ENCODE results near the gene RIMBP2.

RIMBP2 gene

DNA sequence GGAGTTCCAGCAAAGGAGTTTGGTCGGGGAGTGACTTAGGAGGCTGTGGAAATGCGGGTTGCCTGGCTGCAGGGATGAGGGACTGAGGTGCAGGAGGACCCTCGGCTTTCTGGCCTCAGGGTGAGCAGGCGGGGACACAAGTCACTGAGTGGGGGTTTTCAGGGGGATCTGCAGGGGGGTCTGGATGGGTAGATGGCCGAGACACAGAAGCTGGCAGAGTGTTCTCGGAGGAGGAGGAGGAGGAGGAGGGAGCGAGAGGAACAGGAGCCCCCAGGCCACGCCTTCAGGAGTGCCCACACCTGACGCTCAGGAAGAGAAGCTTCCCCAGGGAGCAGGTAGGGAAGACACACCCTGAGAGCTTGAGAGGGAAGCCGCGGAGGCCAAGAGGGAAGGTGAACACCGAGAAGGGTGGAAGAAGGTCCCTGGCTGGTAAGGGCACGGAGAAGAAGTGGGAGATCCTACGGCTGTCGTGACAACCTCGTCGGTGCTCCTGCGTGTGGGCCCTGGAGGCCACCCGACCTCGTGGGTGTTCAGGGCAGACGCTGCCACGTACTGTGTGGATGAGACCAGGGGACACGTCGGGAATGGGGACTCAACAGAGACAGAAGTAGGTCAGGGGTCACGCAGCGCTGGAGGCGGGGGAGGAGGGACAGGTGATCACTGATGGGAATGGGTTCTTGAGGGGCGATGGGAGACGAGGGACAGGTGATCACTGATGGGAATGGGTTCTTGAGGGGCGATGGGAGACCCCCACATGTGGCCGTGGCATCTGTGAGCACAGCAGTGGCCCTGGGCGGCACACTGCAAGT is 269.0 kb downstream of the RIMBP2 start:
- TF ChIP-seq POLR2AphosphoS5 (IDR thresholded peaks at IDR 0.05; ENCODE audit: low read depth, low read length) (no peak), FOXP2 (optimal IDR thresholded peaks at IDR 0.05; ENCODE audit: borderline replicate concordance, extremely low read depth, extremely low read length, insufficient read depth) (no peak), TAF1 (IDR thresholded peaks at IDR 0.05; ENCODE audit: borderline replicate concordance, insufficient read depth, low read length) (no peak), SIN3A (IDR thresholded peaks at IDR 0.05; ENCODE audit: borderline replicate concordance, insufficient read depth, low read length) (no peak)
- TF ChIP-seq, protein P1, sequence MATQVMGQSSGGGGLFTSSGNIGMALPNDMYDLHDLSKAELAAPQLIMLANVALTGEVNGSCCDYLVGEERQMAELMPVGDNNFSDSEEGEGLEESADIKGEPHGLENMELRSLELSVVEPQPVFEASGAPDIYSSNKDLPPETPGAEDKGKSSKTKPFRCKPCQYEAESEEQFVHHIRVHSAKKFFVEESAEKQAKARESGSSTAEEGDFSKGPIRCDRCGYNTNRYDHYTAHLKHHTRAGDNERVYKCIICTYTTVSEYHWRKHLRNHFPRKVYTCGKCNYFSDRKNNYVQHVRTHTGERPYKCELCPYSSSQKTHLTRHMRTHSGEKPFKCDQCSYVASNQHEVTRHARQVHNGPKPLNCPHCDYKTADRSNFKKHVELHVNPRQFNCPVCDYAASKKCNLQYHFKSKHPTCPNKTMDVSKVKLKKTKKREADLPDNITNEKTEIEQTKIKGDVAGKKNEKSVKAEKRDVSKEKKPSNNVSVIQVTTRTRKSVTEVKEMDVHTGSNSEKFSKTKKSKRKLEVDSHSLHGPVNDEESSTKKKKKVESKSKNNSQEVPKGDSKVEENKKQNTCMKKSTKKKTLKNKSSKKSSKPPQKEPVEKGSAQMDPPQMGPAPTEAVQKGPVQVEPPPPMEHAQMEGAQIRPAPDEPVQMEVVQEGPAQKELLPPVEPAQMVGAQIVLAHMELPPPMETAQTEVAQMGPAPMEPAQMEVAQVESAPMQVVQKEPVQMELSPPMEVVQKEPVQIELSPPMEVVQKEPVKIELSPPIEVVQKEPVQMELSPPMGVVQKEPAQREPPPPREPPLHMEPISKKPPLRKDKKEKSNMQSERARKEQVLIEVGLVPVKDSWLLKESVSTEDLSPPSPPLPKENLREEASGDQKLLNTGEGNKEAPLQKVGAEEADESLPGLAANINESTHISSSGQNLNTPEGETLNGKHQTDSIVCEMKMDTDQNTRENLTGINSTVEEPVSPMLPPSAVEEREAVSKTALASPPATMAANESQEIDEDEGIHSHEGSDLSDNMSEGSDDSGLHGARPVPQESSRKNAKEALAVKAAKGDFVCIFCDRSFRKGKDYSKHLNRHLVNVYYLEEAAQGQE (IDR thresholded peaks at IDR 0.05; ENCODE audit: insufficient read depth in 1 of 2, low read depth in 2 of 2, low read length in 2 of 2): no peak

DNA sequence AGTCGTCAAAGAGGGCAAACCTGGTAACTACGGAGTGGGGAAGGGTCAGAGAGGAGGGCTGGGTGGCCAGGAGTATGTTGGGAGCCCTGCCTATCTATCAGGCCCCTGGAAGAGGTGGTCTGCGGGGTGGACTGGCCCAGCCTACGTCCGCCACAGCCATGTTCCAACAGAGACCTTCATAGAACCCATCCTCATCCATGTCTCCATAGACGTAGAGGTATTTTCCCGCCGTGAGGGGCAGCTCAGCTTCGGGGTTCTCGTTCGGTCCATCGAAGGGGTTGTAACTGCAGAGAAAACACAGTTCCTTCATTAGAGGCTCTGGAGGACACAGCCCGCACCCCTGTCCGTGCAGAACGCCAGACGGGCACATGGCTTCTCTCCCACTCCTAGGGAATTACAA is 271.1 kb downstream of the RIMBP2 start:
- TF ChIP-seq, protein P1 (IDR thresholded peaks at IDR 0.05; ENCODE audit: insufficient read depth in 1 of 2, low read depth in 2 of 2, low read length in 2 of 2): no peak
- TF ChIP-seq FOXP2 (optimal IDR thresholded peaks at IDR 0.05; ENCODE audit: borderline replicate concordance, extremely low read depth, extremely low read length, insufficient read depth) (no peak), SIN3A (IDR thresholded peaks at IDR 0.05; ENCODE audit: borderline replicate concordance, insufficient read depth, low read length) (no peak), TAF1 (IDR thresholded peaks at IDR 0.05; ENCODE audit: borderline replicate concordance, insufficient read depth, low read length) (no peak), POLR2AphosphoS5 (IDR thresholded peaks at IDR 0.05; ENCODE audit: low read depth, low read length) (no peak)

DNA sequence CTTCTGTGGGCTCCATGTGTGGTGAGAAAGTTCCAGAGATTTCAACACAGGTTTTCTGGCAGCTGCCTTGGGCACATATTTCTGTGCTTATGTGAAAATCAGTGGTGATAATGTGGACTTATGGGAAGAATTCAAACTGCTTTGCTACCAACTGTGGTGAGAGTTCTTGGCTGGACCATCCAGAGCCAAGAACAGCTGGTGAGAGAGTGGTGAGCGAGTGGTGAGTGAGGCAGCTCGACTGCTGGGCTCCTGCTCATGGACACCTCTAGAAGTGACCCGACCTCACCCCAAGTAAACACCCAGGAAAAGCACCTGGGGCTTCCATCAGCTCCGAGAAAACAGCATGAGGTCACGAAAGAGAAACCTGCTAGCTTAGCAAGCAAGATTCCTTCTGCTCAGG is 272.0 kb downstream of the RIMBP2 start:
- TF ChIP-seq TAF1 (IDR thresholded peaks at IDR 0.05; ENCODE audit: borderline replicate concordance, insufficient read depth, low read length) (no peak), POLR2AphosphoS5 (IDR thresholded peaks at IDR 0.05; ENCODE audit: low read depth, low read length) (no peak)

DNA sequence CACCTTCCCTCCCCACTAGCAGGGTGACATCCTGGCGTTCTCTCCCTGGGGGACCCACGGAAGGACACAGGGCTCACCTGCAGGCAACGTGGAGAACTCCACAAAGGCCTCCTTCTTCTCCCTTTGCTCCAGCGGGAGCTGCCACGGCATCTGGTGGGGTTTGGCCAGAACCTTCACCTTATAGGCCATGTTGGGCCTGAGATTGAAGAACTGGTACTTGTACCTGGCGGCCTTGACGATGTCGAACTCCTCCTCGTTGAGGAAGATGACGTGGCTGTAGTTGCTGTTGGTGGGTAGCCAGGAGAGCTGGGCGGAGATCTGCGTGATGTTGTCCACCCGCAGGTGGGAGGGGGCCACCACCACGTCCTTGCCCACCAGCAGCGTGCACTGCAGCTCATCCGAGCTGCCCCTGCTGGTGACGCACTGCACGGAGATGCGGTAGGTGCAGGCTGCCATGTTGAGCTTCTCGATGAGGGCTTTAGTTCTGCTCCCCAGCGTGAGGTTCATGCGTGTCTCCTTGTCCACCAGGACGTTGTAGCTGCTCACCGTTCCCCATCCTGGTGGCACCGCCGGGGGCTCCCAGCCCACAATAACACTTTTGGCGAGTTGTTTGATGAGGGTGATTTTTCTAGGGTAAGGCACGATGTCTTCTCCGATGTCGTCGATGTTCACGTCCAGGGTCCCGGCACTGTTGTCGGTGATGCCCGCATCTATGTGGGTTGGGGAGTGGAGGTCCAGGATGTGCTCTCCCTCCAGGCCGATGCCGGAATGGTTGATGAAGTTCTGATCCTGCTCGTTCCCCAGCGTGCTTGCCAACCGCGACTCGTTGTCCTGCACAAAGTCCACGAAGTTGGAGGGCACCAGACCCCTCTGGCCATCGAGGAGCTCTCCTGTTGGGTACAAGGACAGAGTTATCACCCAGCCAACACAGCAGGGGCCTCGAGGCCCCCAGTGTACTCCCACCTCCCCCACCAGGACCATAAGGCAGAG is 274.0 kb downstream of the RIMBP2 start:
- TF ChIP-seq SIN3A (IDR thresholded peaks at IDR 0.05; ENCODE audit: borderline replicate concordance, insufficient read depth, low read length) (no peak), FOXP2 (optimal IDR thresholded peaks at IDR 0.05; ENCODE audit: borderline replicate concordance, extremely low read depth, extremely low read length, insufficient read depth) (no peak), POLR2AphosphoS5 (IDR thresholded peaks at IDR 0.05; ENCODE audit: low read depth, low read length) (no peak), TAF1 (IDR thresholded peaks at IDR 0.05; ENCODE audit: borderline replicate concordance, insufficient read depth, low read length) (no peak)
- TF ChIP-seq, protein P1 (IDR thresholded peaks at IDR 0.05; ENCODE audit: insufficient read depth in 1 of 2, low read depth in 2 of 2, low read length in 2 of 2): no peak

DNA sequence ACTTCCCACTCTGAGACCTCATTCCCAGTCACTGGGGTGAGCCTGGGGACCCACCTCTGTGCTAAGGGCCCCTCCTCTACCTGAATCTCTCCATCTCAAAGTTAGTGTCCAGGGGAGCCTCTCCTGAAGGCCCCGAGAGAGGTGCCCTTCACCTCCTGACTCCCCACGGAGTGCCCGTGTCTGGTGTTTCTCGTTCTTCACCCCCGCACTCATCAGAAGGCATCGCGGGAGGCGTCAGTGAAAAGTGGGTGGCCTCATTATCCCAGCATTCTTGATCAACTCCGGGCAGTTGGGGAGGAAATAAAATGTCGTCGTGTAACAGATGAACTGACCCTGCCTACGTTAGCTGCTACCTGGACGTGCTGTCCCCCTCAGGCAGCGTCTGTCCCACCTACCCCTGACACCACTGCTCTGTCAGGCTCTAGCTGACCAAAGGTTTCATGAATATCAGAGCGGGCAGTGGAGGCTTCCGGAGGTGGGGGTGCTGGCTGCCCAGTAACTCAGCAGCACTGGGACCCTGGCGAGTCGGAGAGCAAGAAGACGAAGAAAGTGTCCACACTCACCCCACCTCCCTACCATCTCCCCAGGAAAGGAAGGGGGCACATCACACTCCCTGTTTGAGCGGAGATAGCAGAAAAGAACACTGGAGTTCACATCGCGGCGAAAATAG is 275.6 kb downstream of the RIMBP2 start:
- TF ChIP-seq FOXP2 (optimal IDR thresholded peaks at IDR 0.05; ENCODE audit: borderline replicate concordance, extremely low read depth, extremely low read length, insufficient read depth) (no peak), POLR2AphosphoS5 (IDR thresholded peaks at IDR 0.05; ENCODE audit: low read depth, low read length) (no peak), TAF1 (IDR thresholded peaks at IDR 0.05; ENCODE audit: borderline replicate concordance, insufficient read depth, low read length) (no peak), SIN3A (IDR thresholded peaks at IDR 0.05; ENCODE audit: borderline replicate concordance, insufficient read depth, low read length) (no peak)
- TF ChIP-seq, protein P1 (IDR thresholded peaks at IDR 0.05; ENCODE audit: insufficient read depth in 1 of 2, low read depth in 2 of 2, low read length in 2 of 2): no peak

Data from PFSK-1 (cell line).